GM21825 (cell line): ENCODE results near the gene HIBCH.

Experiments
- ATAC-seq: cut with Tn5 transposase; IDR thresholded peaks from one replicate; pipeline ENCODE4 v1.9.1; 2021; ENCODE audit warnings: mild to moderate bottlenecking, moderate library complexity; ENCODE audit not compliant: unreplicated experiment

HIBCH gene

GRCh38 chr2:190165491-190165890 lies 154.1 kb downstream of the HIBCH start:
- ATAC-seq: no peak

- no peak for ATAC-seq
Measured at GRCh38 chr2:190162851-190163250, 156.8 kb downstream of the HIBCH start.

GRCh38 chr2:190159453-190159852 lies 160.2 kb downstream of the HIBCH start:
- no peak for ATAC-seq

- ATAC-seq: no peak
Measured at GRCh38 chr2:190158798-190159434, 160.7 kb downstream of the HIBCH start.

- ATAC-seq: peak; percentile 49
Measured at GRCh38 chr2:190157613-190158528, 161.8 kb downstream of the HIBCH start.

- no peak for ATAC-seq
Measured at GRCh38 chr2:190156530-190157212, 163.0 kb downstream of the HIBCH start.
